GM12891 (cell line): ENCODE data around the gene RASIP1.

ENCODE experiments used
- POLR2A ChIP-seq: IDR thresholded peaks from 2 replicates; pipeline ENCODE4 v1.6.1; 2011; ENCODE audit warnings: low read depth, low read length, control low read depth
- POLR2AphosphoS5 ChIP-seq: IDR thresholded peaks from 2 replicates; pipeline ENCODE4 v1.6.1; 2011; ENCODE audit warnings: low read depth, low read length, control low read depth

DNA sequence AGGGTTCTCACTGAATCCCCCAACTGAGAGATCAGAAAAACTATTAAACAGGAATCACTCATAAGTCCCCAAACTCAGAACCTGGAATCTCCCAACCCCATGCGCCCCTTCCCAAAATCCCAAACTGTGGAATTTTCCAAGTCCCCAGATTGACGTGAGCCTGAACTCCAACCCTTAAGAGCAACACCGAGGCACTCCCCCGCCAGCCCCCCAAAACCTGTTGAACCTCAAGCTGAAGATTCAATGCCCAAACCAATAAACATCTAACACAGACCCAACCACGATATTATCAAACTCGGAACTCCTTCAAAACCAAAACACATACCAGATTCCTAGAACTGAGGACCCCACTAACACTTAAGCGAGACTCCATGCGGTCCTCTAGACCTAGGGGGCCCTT is 5.7 kb upstream of the RASIP1 start:
- no peak for TF ChIP-seq POLR2A
- TF ChIP-seq POLR2AphosphoS5 = no peak
